ENCODE measurements around the gene RFC1.

DNA sequence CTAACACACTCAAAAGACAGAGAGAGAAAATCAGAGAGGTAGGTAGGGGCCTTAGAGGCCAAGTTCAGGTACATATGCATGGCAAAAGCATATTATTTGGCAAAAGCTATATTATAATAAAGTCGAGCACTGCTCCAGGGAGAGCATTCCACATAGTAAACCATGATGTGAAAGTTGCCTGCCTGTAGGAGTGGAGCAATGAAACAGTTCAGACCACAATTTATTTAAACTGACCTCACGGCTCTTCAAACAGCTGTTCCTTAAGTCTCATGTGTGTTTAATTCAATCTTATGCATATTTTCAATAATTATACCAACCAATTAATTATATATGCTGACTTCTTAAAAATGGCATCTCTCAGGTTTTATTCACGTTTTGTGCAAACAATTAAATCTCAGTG is 3.3 kb downstream of the RFC1 start:
- TF ChIP-seq, protein P1, sequence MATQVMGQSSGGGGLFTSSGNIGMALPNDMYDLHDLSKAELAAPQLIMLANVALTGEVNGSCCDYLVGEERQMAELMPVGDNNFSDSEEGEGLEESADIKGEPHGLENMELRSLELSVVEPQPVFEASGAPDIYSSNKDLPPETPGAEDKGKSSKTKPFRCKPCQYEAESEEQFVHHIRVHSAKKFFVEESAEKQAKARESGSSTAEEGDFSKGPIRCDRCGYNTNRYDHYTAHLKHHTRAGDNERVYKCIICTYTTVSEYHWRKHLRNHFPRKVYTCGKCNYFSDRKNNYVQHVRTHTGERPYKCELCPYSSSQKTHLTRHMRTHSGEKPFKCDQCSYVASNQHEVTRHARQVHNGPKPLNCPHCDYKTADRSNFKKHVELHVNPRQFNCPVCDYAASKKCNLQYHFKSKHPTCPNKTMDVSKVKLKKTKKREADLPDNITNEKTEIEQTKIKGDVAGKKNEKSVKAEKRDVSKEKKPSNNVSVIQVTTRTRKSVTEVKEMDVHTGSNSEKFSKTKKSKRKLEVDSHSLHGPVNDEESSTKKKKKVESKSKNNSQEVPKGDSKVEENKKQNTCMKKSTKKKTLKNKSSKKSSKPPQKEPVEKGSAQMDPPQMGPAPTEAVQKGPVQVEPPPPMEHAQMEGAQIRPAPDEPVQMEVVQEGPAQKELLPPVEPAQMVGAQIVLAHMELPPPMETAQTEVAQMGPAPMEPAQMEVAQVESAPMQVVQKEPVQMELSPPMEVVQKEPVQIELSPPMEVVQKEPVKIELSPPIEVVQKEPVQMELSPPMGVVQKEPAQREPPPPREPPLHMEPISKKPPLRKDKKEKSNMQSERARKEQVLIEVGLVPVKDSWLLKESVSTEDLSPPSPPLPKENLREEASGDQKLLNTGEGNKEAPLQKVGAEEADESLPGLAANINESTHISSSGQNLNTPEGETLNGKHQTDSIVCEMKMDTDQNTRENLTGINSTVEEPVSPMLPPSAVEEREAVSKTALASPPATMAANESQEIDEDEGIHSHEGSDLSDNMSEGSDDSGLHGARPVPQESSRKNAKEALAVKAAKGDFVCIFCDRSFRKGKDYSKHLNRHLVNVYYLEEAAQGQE (IDR thresholded peaks at IDR 0.05; ENCODE audit: insufficient read depth in 1 of 2, low read depth in 2 of 2, low read length in 2 of 2), result no peak
- TF ChIP-seq POLR2AphosphoS5 (IDR thresholded peaks at IDR 0.05; ENCODE audit: low read depth, low read length), result no peak
- no peak for TF ChIP-seq TAF1 (IDR thresholded peaks at IDR 0.05; ENCODE audit: borderline replicate concordance, insufficient read depth, low read length)
- TF ChIP-seq SIN3A (IDR thresholded peaks at IDR 0.05; ENCODE audit: borderline replicate concordance, insufficient read depth, low read length), result no peak
